Measurements from ENCODE around the gene AGTPBP1.

GRCh38 chr9:85521371-85522197 lies 220.2 kb downstream of the AGTPBP1 start:
- TF ChIP-seq POLR2AphosphoS5 (IDR thresholded peaks at IDR 0.05; ENCODE audit: low read depth) (no peak), CREB1 (CRISPR knock-in tag; IDR thresholded peaks at IDR 0.05; ENCODE audit: low read depth) (no peak), JUNB (IDR thresholded peaks at IDR 0.05; ENCODE audit: unreplicated experiment) (no peak), EZH2 (IDR thresholded peaks at IDR 0.05; ENCODE audit: low read depth, unreplicated experiment) (no peak)
- TF ChIP-seq, protein P1, sequence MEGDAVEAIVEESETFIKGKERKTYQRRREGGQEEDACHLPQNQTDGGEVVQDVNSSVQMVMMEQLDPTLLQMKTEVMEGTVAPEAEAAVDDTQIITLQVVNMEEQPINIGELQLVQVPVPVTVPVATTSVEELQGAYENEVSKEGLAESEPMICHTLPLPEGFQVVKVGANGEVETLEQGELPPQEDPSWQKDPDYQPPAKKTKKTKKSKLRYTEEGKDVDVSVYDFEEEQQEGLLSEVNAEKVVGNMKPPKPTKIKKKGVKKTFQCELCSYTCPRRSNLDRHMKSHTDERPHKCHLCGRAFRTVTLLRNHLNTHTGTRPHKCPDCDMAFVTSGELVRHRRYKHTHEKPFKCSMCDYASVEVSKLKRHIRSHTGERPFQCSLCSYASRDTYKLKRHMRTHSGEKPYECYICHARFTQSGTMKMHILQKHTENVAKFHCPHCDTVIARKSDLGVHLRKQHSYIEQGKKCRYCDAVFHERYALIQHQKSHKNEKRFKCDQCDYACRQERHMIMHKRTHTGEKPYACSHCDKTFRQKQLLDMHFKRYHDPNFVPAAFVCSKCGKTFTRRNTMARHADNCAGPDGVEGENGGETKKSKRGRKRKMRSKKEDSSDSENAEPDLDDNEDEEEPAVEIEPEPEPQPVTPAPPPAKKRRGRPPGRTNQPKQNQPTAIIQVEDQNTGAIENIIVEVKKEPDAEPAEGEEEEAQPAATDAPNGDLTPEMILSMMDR (conservative IDR thresholded peaks at IDR 0.05; ENCODE audit: low read depth in 2 of 2) = no peak
